CD14-positive monocyte (primary cell): Measurements from ENCODE around the gene SMG7. TPM values are rescaled to one million over a fixed set of nuclear protein-coding genes. Genes with fewer than 3 reads are reported as not detected.

Source experiments
- DNase-seq, 3 donors: peaks; one replicate each; pipeline ENCODE4 v3.0.0-alpha.2; 2011 to 2022
- H2AFZ ChIP-seq: 2 replicates; pipeline ENCODE4 v1.6.0; 2012; ENCODE audit warnings: mild to moderate bottlenecking, low read depth, low read length, inconsistent platforms; ENCODE audit not compliant: insufficient read depth, poor library complexity, severe bottlenecking
- H3K27ac ChIP-seq, 2 donors: 1 replicate in 1 of 2; 2 replicates in 1 of 2; pipeline ENCODE4 v1.5.1; 2012 to 2013; ENCODE audit warnings: low read length in 2 of 2, control low read depth in 1 of 2, inconsistent platforms in 1 of 2, low read depth in 1 of 2, mild to moderate bottlenecking in 1 of 2
- H3K27me3 ChIP-seq, 2 donors: one replicate each; pipeline versions ENCODE4 v1.6.0 to v1.6.1; 2011 to 2013; ENCODE audit warnings: low read length in 2 of 2; ENCODE audit not compliant: control insufficient read depth in 2 of 2, insufficient read depth in 2 of 2
- H3K36me3 ChIP-seq, 2 donors: replicated peaks in 1 of 2; 1 replicate in 1 of 2; 2 replicates in 1 of 2; pipeline versions ENCODE4 v1.5.1 to v1.6.1; 2012 to 2013; ENCODE audit warnings: low read length in 2 of 2, control low read depth in 1 of 2, inconsistent platforms in 1 of 2, mild to moderate bottlenecking in 1 of 2; ENCODE audit not compliant: insufficient read depth in 2 of 2, control insufficient read depth in 1 of 2
- H3K4me1 ChIP-seq, 2 donors: 1 replicate in 1 of 2; 2 replicates in 1 of 2; pipeline versions ENCODE4 v1.5.1 to v1.6.1; 2012 to 2013; ENCODE audit warnings: low read length in 2 of 2, control low read depth in 1 of 2, inconsistent platforms in 1 of 2, mild to moderate bottlenecking in 1 of 2, moderate library complexity in 1 of 2; ENCODE audit not compliant: insufficient read depth in 2 of 2, control insufficient read depth in 1 of 2
- H3K4me2 ChIP-seq: replicated peaks from 2 replicates; pipeline ENCODE3; 2012; ENCODE audit warnings: low read length, moderate library complexity, mild to moderate bottlenecking; ENCODE audit not compliant: poor library complexity, severe bottlenecking; ENCODE audit errors: extremely low read depth
- H3K4me3 ChIP-seq, 3 experiments: fragments of 200-600 bp in 1 of 3; sonication (generic) in 1 of 3; replicated peaks in 1 of 3; 1 replicate in 2 of 3; 2 replicates in 1 of 3; pipeline ENCODE4 v1.5.1; 2011 to 2013; ENCODE audit warnings: low read length in 3 of 3, mild to moderate bottlenecking in 3 of 3, control low read depth in 2 of 3, low read depth in 2 of 3, inconsistent platforms in 1 of 3, moderate library complexity in 1 of 3
- H3K79me2 ChIP-seq: 2 replicates; pipeline ENCODE4 v1.6.0; 2012; ENCODE audit warnings: mild to moderate bottlenecking, control low read depth, inconsistent platforms, low read length, moderate library complexity; ENCODE audit not compliant: insufficient read depth
- H3K9ac ChIP-seq: 2 replicates; pipeline ENCODE4 v1.6.0; 2017; ENCODE audit warnings: low read length, mild to moderate bottlenecking; ENCODE audit not compliant: insufficient read depth, poor library complexity, severe bottlenecking
- H3K9me3 ChIP-seq, 2 donors: replicated peaks in 1 of 2; 1 replicate in 1 of 2; 2 replicates in 1 of 2; pipeline versions ENCODE4 v1.5.1 to v1.6.1; 2012 to 2013; ENCODE audit warnings: low read length in 2 of 2, control low read depth in 1 of 2; ENCODE audit not compliant: control insufficient read depth in 1 of 2, insufficient read depth in 1 of 2
- H4K20me1 ChIP-seq: 2 replicates; pipeline ENCODE4 v1.6.0; 2012; ENCODE audit warnings: mild to moderate bottlenecking, low read length, control low read depth, moderate library complexity; ENCODE audit not compliant: insufficient read depth
- H3K27ac Mint-ChIP-seq, 7 donors: one replicate each; pipeline ENCODE4 v1.8.0; 2020; ENCODE audit warnings: mild to moderate bottlenecking in 7 of 7, mixed read lengths in 7 of 7, moderate library complexity in 6 of 7, inconsistent platforms in 2 of 7
- H3K27me3 Mint-ChIP-seq, 3 donors: one replicate each; pipeline ENCODE4 v1.8.0; 2021 to 2022; ENCODE audit warnings: low read depth in 3 of 3, mild to moderate bottlenecking in 3 of 3, mixed read lengths in 3 of 3, moderate library complexity in 3 of 3, inconsistent platforms in 1 of 3
- H3K36me3 Mint-ChIP-seq, 2 donors: one replicate each; pipeline ENCODE4 v1.8.0; 2020; ENCODE audit warnings: mixed read lengths in 2 of 2, inconsistent platforms in 1 of 2, mild to moderate bottlenecking in 1 of 2
- H3K4me1 Mint-ChIP-seq: one replicate; pipeline ENCODE4 v1.8.0; 2020; ENCODE audit warnings: mild to moderate bottlenecking, mixed read lengths
- H3K4me3 Mint-ChIP-seq, 2 donors: one replicate each; pipeline ENCODE4 v1.8.0; 2020; ENCODE audit warnings: mild to moderate bottlenecking in 2 of 2, mixed read lengths in 2 of 2, moderate library complexity in 1 of 2
- H3K9me3 Mint-ChIP-seq, 7 donors: one replicate each; pipeline ENCODE4 v1.8.0; 2020 to 2022; ENCODE audit warnings: mixed read lengths in 7 of 7, mild to moderate bottlenecking in 6 of 7, moderate library complexity in 6 of 7, inconsistent platforms in 2 of 7
- CTCF ChIP-seq: fragments of 200-600 bp; IDR thresholded peaks from one replicate; pipeline ENCODE4 v1.8.0; 2022; ENCODE audit warnings: antibody characterized with exemption, mild to moderate bottlenecking
- WGBS: methylation state at CpG from one replicate; pipeline ENCODE4 v1.1.5; 2013; ENCODE audit warnings: missing lambda C conversion rate; ENCODE audit not compliant: insufficient coverage; 5-methylcytosine and 5-hydroxymethylcytosine counted together
- intact Hi-C, 2 donors: fragments of 100-400 bp; cut with micrococcal nuclease; formaldehyde crosslinking; loops; one replicate each; pipeline versions ENCODE4 v1.15.0 to v1.15.1; 2023
- polyA plus RNA-seq, 3 donors: library from polyadenylated mRNA; depleted of rRNA in 1 of 3; unstranded in 2 of 3; stranded (reverse) in 1 of 3; fragments of 300-500 nt in 2 of 3; fragments of >200 nt in 1 of 3; fragmentation: Illumina TruSeq in 2 of 3; gene quantifications; 1 replicate in 2 of 3; 2 replicates in 1 of 3; pipeline ENCODE4 v1.2.3, GENCODE V29; 2012 to 2021

SMG7 gene
- polyA plus RNA-seq, 3 donors: 11.5 to 31.3 (median 19.4) TPM

- no peaks in the 10 kb centered on the region for H3K9me3 ChIP-seq
- H3K4me1 ChIP-seq: no peaks in the 10 kb centered on the region
- no CpG with 5 or more reads among the region's 3 CpGs for WGBS
- no peak overlapping the region for H2AFZ ChIP-seq
- no peak for TF ChIP-seq CTCF
- Mint-ChIP-seq H3K27ac (no peak overlapping the region), H3K9me3 (no peaks in the 10 kb centered on the region), H3K4me1 (no peaks in the 10 kb centered on the region), H3K4me3 (no peak overlapping the region), H3K27me3 (no peaks in the 10 kb centered on the region), H3K36me3 (peaks cover 68 to 78% of the 10 kb centered on the region in 2 donors)
- no peak for DNase-seq
- H3K9ac ChIP-seq: no peak overlapping the region
- no peaks in the 10 kb centered on the region for H3K27me3 ChIP-seq
- no peak overlapping the region for H3K4me3 ChIP-seq
- H3K4me2 ChIP-seq: no peak overlapping the region
- no peak overlapping the region for H3K27ac ChIP-seq
- peaks cover 8% of the 10 kb centered on the region for H4K20me1 ChIP-seq
- intact Hi-C loops: no loop called here
- H3K36me3 ChIP-seq: peaks cover 82 to 96% of the 10 kb centered on the region in 2 donors
- peaks cover 5% of the 10 kb centered on the region for H3K79me2 ChIP-seq
These were observed 56.3 kb downstream of the SMG7 start for GRCh38 chr1:183528577-183528976.

GRCh38 chr1:183533617-183534174 is 61.4 kb downstream of the SMG7 start:
- intact Hi-C loops: no loop called here
- Histone ChIP-seq H4K20me1 (peaks cover 8% of the 10 kb centered on the region), H3K79me2 (no peaks in the 10 kb centered on the region), H3K4me2 (no peak overlapping the region), H3K36me3 (peaks cover 92 to 100% of the 10 kb centered on the region in 2 donors), H3K9ac (no peak overlapping the region), H3K9me3 (no peaks in the 10 kb centered on the region), H3K27me3 (no peaks in the 10 kb centered on the region), H3K4me3 (no peak overlapping the region), H3K27ac (no peak overlapping the region), H2AFZ (no peak overlapping the region), H3K4me1 (no peaks in the 10 kb centered on the region)
- H3K36me3 Mint-ChIP-seq: peaks cover 81 to 84% of the 10 kb centered on the region in 2 donors
- no peak for TF ChIP-seq CTCF
- H3K27ac Mint-ChIP-seq: no peak overlapping the region
- H3K4me1 Mint-ChIP-seq: no peaks in the 10 kb centered on the region
- no peaks in the 10 kb centered on the region for H3K27me3 Mint-ChIP-seq
- H3K9me3 Mint-ChIP-seq: no peaks in the 10 kb centered on the region
- H3K4me3 Mint-ChIP-seq: no peak overlapping the region
- WGBS: no CpG with 5 or more reads among the region's 3 CpGs
- no peak for DNase-seq
